Bronchial epithelial cell (primary cell): ENCODE measurements around the gene IL15. TPM values are rescaled to one million over a fixed set of nuclear protein-coding genes. Genes with fewer than 3 reads are reported as not detected.

Experiments
- DNase-seq: peaks from one replicate; pipeline ENCODE4 v3.0.0-alpha.2; 2010; ENCODE audit warnings: low read depth
- FAIRE-seq: peaks from 2 replicates; lab custom pipeline; 2011; peaks lifted over from hg19 to GRCh38; lab: Jason Lieb, UNC
- H3K27me3 ChIP-seq: 2 replicates; pipeline ENCODE4 v1.5.1; 2011; ENCODE audit warnings: low read length; ENCODE audit not compliant: control insufficient read depth, insufficient read depth
- H3K36me3 ChIP-seq: 2 replicates; pipeline ENCODE4 v1.5.1; 2011; ENCODE audit warnings: low read length; ENCODE audit not compliant: control insufficient read depth, insufficient read depth
- H3K4me3 ChIP-seq: 2 replicates; pipeline ENCODE4 v1.5.1; 2011; ENCODE audit warnings: mild to moderate bottlenecking, low read depth, low read length, control low read depth
- total RNA-seq: library from RNA; depleted of rRNA; stranded (reverse); fragments of >200 nt; gene quantifications from 2 replicates; pipeline ENCODE4 v1.2.1, GENCODE V29; 2014
- TF ChIP-seq, protein P1 (sequence below): IDR thresholded peaks from 2 replicates; pipeline ENCODE4 v1.5.1; 2011; ENCODE audit warnings: mild to moderate bottlenecking, moderate library complexity, low read length, control low read depth, inconsistent platforms; ENCODE audit not compliant: insufficient read depth, severe bottlenecking

Gene IL15
- total RNA-seq, 1 donor from 2014 or later, result 0.53 TPM

DNA sequence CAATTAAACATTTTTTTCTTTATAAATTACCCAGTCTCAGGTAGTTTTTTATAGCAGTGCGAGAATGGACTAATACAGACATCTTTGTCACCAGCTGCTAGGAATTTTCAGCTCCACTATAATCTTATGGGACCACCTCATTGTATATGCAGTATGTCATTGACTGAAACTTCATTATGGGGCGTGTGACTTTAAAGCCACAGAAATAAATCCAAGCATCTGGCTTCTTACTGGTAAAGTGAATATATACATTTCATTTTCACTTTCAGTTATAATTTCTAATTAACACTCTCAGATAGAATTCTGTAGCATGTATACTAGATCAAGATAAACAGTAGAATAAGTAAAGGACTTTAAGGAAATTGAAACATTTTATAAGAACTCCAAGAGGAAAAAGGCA is 21.9 kb downstream of the IL15 start:
- no peaks in the 10 kb centered on the region for H3K36me3 ChIP-seq
- FAIRE-seq (no peak), DNase-seq (no peak)
- no peak overlapping the region for H3K4me3 ChIP-seq
- TF ChIP-seq, protein P1, sequence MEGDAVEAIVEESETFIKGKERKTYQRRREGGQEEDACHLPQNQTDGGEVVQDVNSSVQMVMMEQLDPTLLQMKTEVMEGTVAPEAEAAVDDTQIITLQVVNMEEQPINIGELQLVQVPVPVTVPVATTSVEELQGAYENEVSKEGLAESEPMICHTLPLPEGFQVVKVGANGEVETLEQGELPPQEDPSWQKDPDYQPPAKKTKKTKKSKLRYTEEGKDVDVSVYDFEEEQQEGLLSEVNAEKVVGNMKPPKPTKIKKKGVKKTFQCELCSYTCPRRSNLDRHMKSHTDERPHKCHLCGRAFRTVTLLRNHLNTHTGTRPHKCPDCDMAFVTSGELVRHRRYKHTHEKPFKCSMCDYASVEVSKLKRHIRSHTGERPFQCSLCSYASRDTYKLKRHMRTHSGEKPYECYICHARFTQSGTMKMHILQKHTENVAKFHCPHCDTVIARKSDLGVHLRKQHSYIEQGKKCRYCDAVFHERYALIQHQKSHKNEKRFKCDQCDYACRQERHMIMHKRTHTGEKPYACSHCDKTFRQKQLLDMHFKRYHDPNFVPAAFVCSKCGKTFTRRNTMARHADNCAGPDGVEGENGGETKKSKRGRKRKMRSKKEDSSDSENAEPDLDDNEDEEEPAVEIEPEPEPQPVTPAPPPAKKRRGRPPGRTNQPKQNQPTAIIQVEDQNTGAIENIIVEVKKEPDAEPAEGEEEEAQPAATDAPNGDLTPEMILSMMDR, result no peak
- no peaks in the 10 kb centered on the region for H3K27me3 ChIP-seq

- Histone ChIP-seq H3K27me3 (no peaks in the 10 kb centered on the region), H3K36me3 (no peaks in the 10 kb centered on the region), H3K4me3 (no peak overlapping the region)
- TF ChIP-seq, protein P1, result no peak
- no peak for FAIRE-seq
- DNase-seq, result no peak
These were observed 23.2 kb downstream of the IL15 start for GRCh38 chr4:141659539-141659938.

DNA sequence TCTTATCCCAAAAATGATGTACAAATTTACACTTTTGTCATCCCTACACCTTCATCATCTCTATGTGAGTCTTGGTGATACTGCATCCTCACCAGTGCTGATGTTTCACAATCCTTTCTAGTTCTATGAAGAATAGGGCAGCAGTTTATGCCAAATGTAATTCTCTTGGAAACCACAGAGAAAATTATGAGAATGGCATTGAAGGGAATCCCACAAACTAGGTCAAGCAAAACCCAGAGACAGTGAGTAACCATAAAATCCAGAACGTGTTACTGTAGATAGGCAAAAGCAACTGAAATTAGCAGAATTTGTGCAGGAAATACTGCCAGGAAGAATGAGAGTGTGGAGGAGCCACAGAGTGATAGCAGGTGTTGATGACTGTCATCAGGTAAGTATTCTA is 24.5 kb downstream of the IL15 start:
- H3K27me3 ChIP-seq, result no peaks in the 10 kb centered on the region
- TF ChIP-seq, protein P1, result no peak
- FAIRE-seq (no peak), DNase-seq (no peak)
- no peak overlapping the region for H3K4me3 ChIP-seq
- no peaks in the 10 kb centered on the region for H3K36me3 ChIP-seq

DNA sequence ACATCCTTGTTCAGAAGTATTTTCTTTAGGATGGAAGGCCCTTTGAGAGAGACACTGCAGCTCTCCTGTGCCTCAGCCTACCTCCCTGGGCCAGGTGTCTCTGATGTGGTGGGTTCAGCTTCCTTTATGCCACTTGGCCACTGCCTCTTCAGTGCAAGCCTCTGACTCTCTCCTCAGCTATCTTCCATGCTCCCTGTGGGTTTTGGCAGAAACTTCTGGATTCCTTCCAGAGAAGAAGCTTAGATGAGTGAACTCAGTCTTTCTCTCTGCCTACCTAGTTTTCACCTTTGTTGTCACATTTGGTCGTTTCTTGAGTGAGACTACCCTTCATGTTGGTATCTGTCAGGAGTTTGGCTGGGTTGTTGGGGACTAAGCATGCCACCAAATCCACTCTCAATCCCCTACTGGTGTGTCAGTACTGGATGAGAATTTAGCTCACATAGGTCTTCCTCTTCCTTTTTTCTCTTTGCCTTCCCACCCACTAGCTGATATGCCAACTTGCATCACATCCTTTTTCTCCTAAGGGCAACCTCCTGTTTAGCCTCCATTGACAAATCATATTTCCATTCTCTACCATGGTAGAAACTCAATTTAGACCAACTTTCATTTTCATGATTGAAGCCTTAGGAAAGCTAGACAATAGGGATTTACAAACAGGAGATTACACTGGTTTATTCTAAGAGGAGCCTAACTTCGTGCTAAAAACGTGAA is 32.0 kb downstream of the IL15 start:
- FAIRE-seq (peak; percentile 7), DNase-seq (no peak)
- no peaks in the 10 kb centered on the region for H3K27me3 ChIP-seq
- no peaks in the 10 kb centered on the region for H3K36me3 ChIP-seq
- TF ChIP-seq, protein P1, result no peak
- no peak overlapping the region for H3K4me3 ChIP-seq

- no peak for FAIRE-seq
- no peak for DNase-seq
- H3K27me3 ChIP-seq, result no peaks in the 10 kb centered on the region
- no peak overlapping the region for H3K4me3 ChIP-seq
- TF ChIP-seq, protein P1, result no peak
- H3K36me3 ChIP-seq, result no peaks in the 10 kb centered on the region
These were observed 33.1 kb downstream of the IL15 start for GRCh38 chr4:141669501-141669900.

DNA sequence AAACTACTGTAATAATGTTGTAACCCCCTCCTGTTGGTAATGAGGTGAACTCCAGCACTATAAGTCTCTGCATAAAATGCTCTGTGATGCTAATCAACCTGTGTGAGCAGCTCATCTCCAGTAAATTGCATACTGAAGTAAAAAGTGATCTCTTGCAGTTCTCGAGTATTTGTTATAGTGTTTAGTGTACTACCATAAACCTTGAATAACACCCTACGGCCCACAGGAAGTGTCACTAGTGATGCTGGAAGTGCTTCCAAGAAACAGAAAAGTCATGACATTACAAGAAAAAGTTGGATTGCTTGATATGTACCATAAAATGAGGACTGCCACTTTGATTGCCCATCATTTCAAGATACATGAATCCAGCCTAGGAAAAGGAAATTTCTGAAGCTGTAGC is 39.0 kb downstream of the IL15 start:
- DNase-seq (no peak), FAIRE-seq (no peak)
- TF ChIP-seq, protein P1, result no peak
- Histone ChIP-seq H3K4me3 (no peak overlapping the region), H3K36me3 (no peaks in the 10 kb centered on the region), H3K27me3 (no peaks in the 10 kb centered on the region)
